Endothelial cell of umbilical vein (primary cell): ENCODE data around the gene MALL. TPM values are rescaled to one million over a fixed set of nuclear protein-coding genes. Genes with fewer than 3 reads are reported as not detected.

Source experiments
- BruUV-seq: library from RNA; stranded (reverse); fragments of 400-500 nt; replicated peaks from 2 replicates; lab custom pipeline; 2021; lab: Mats Ljungman, UMichigan
- CTCF ChIA-PET: fragments of 300-600, 350-600 bp; sonication (Branson Sonifier 250); formaldehyde crosslinking; loops from one replicate; lab custom pipeline; 2021; ENCODE audit warnings: antibody characterized with exemption, inconsistent platforms; lab: Charles Lee
- POLR2A ChIA-PET: fragments of 300-600, 350-600 bp; sonication (Branson Sonifier 250); formaldehyde crosslinking; loops from one replicate; lab custom pipeline; 2021; ENCODE audit warnings: antibody characterized with exemption, inconsistent platforms; lab: Charles Lee
- DNase-seq: peaks from one replicate; pipeline ENCODE4 v3.0.0-alpha.2; 2011; ENCODE audit warnings: low read depth, low spot score
- FAIRE-seq: peaks from 2 replicates; lab custom pipeline; 2011; peaks lifted over from hg19 to GRCh38; lab: Jason Lieb, UNC
- H2AFZ ChIP-seq: 2 replicates; pipeline ENCODE4 v1.6.0; 2012; ENCODE audit warnings: low read depth, low read length, control low read depth, inconsistent platforms
- H3K27ac ChIP-seq: 2 replicates; pipeline ENCODE4 v1.5.1; 2011; ENCODE audit warnings: low read depth, mild to moderate bottlenecking, control low read depth, low read length, moderate library complexity; ENCODE audit not compliant: insufficient read depth
- H3K27me3 ChIP-seq, 2 experiments: 2 replicates each; pipeline versions ENCODE4 v1.6.0 to v1.6.1; 2011; ENCODE audit warnings: low read length in 2 of 2, mixed read lengths in 1 of 2; ENCODE audit not compliant: control insufficient read depth in 2 of 2, insufficient read depth in 2 of 2
- H3K36me3 ChIP-seq, 2 experiments: 2 replicates in 1 of 2; 3 replicates in 1 of 2; pipeline ENCODE4 v1.5.1; 2011; ENCODE audit warnings: low read length in 2 of 2, mild to moderate bottlenecking in 1 of 2, moderate library complexity in 1 of 2; ENCODE audit not compliant: control insufficient read depth in 2 of 2, insufficient read depth in 2 of 2; ENCODE audit errors: extremely low read depth in 1 of 2
- H3K4me1 ChIP-seq: 3 replicates; pipeline ENCODE4 v1.5.1; 2011; ENCODE audit warnings: mild to moderate bottlenecking, low read length; ENCODE audit not compliant: control insufficient read depth, insufficient read depth; ENCODE audit errors: extremely low read depth
- H3K4me2 ChIP-seq: 2 replicates; pipeline ENCODE4 v1.6.1; 2011; ENCODE audit warnings: low read length, control low read depth, mixed read lengths; ENCODE audit not compliant: insufficient read depth
- H3K4me3 ChIP-seq, 3 experiments: fragments of 200-600 bp in 1 of 3; sonication (generic), shearing (Covaris generic) in 1 of 3; replicated peaks in 1 of 3; 2 replicates each; pipeline ENCODE4 v1.5.1; 2011 to 2016; ENCODE audit warnings: control low read depth in 3 of 3, low read length in 3 of 3, mild to moderate bottlenecking in 2 of 3, inconsistent platforms in 1 of 3, low read depth in 1 of 3, moderate library complexity in 1 of 3; ENCODE audit not compliant: insufficient read depth in 1 of 3
- H3K79me2 ChIP-seq: 2 replicates; pipeline ENCODE4 v1.6.0; 2012; ENCODE audit warnings: low read length, inconsistent platforms; ENCODE audit not compliant: control insufficient read depth, insufficient read depth
- H3K9ac ChIP-seq: replicated peaks from 2 replicates; pipeline ENCODE3; 2011; ENCODE audit warnings: low read length, control low read depth; ENCODE audit not compliant: insufficient read depth; ENCODE audit errors: extremely low read depth
- H3K9me1 ChIP-seq: replicated peaks from 3 replicates; pipeline ENCODE4 v1.6.0; 2011; ENCODE audit warnings: mild to moderate bottlenecking, low read length; ENCODE audit not compliant: control insufficient read depth, insufficient read depth; ENCODE audit errors: extremely low read depth
- H3K9me3 ChIP-seq: replicated peaks from 2 replicates; pipeline ENCODE4 v1.5.1; 2012; ENCODE audit warnings: low read length, inconsistent platforms; ENCODE audit not compliant: control insufficient read depth, insufficient read depth
- H4K20me1 ChIP-seq: replicated peaks from 2 replicates; pipeline ENCODE3; 2011; ENCODE audit warnings: mild to moderate bottlenecking, low read length; ENCODE audit not compliant: control insufficient read depth, insufficient read depth; ENCODE audit errors: extremely low read depth
- EZH2 ChIP-seq: IDR thresholded peaks from 2 replicates; pipeline ENCODE4 v1.6.1; 2012; ENCODE audit warnings: borderline replicate concordance, low read depth, mild to moderate bottlenecking, moderate library complexity, low read length, inconsistent platforms; ENCODE audit not compliant: severe bottlenecking
- FOS ChIP-seq: IDR thresholded peaks from 2 replicates; pipeline ENCODE4 v1.6.1; 2011; ENCODE audit warnings: mild to moderate bottlenecking, low read length, moderate library complexity, borderline replicate concordance; ENCODE audit not compliant: insufficient read depth
- GATA2 ChIP-seq: IDR thresholded peaks from 2 replicates; pipeline ENCODE4 v1.7.0; 2011; ENCODE audit warnings: low read depth, mild to moderate bottlenecking, moderate library complexity, mixed read lengths, low read length; ENCODE audit not compliant: insufficient read length, insufficient read depth
- JUN ChIP-seq: IDR thresholded peaks from 2 replicates; pipeline ENCODE4 v1.6.1; 2011; ENCODE audit warnings: borderline replicate concordance, low read depth; ENCODE audit not compliant: insufficient read length, insufficient read depth
- MYC ChIP-seq: IDR thresholded peaks from one replicate; pipeline ENCODE4 v1.6.1; 2011; ENCODE audit warnings: mild to moderate bottlenecking, low read depth, low read length
- POLR2A ChIP-seq: IDR thresholded peaks from 2 replicates; pipeline ENCODE4 v1.6.1; 2012; ENCODE audit warnings: low read depth, mild to moderate bottlenecking, control low read depth, low read length
- dilution Hi-C: fragments of 300-500 bp; cut with MboI; formaldehyde crosslinking; loops from one replicate; pipeline ENCODE4 v1.15.0; 2019; ENCODE audit warnings: low sequenced_read_pairs; ENCODE audit not compliant: extremely low pct_ligation_motif_present
- intact Hi-C: fragments of 100-400 bp; cut with micrococcal nuclease; formaldehyde crosslinking; loops from one replicate; pipeline ENCODE4 v1.10.0; 2022
- polyA plus RNA-seq, 4 experiments: library from polyadenylated mRNA; depleted of rRNA in 3 of 4; stranded (reverse) in 3 of 4; unstranded in 1 of 4; fragments of >200 nt; gene quantifications; 2 replicates each; pipeline versions ENCODE4 v1.2.1 to v1.2.3, GENCODE V29; 2011 to 2012; ENCODE audit warnings: missing spikeins in 1 of 4
- total RNA-seq: library from RNA; stranded (reverse); gene quantifications from 2 replicates; pipeline ENCODE4 v1.2.3, GENCODE V29; 2021
- TF ChIP-seq, protein P1 (sequence below), 2 donors: IDR thresholded peaks; 1 replicate in 1 of 2; 2 replicates in 1 of 2; pipeline ENCODE4 v1.5.1; 2011; ENCODE audit warnings: low read length in 2 of 2, mild to moderate bottlenecking in 2 of 2, moderate library complexity in 2 of 2, control low read depth in 1 of 2, inconsistent platforms in 1 of 2, low read depth in 1 of 2; ENCODE audit not compliant: insufficient read depth in 1 of 2; ENCODE audit errors: extremely low read depth in 1 of 2
- TF ChIP-seq, protein P2 (sequence below): IDR thresholded peaks from 2 replicates; pipeline ENCODE4 v1.6.1; 2011; ENCODE audit not compliant: insufficient read depth, insufficient read length

MALL gene
- total and polyA plus RNA-seq, 2 donors (not counting 3 experiments of a cell fraction or from before 2014, with no cell fraction given): 31.5 to 114 TPM

DNA sequence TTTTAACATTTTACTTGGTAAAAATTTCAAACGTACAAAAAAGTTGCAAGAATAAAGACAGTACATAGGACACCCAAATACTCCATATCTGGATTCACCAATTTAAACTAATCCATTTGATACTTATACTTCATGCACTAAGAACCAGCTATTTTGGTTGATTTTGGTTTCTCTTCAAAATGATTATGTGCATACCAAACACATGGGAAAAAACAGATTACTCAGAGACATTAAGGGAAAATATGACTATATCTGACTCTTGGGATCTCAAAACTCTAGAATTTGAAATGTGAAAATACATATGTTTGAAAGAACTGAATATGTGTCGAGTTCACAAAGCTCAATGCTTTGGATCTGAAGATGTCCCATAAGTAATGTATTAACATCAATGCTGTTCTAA, 15.5 kb upstream of the MALL start:
- H3K9me1 ChIP-seq: no peaks in the 10 kb centered on the region
- FAIRE-seq: no peak
- H3K79me2 ChIP-seq: no peaks in the 10 kb centered on the region
- H3K4me2 ChIP-seq: no peak overlapping the region
- no peaks in the 10 kb centered on the region for H3K36me3 ChIP-seq
- H3K27me3 ChIP-seq: no peaks in the 10 kb centered on the region
- no peak overlapping the region for H3K4me3 ChIP-seq
- no TSS peak for BruUV-seq
- no peak overlapping the region for H3K9ac ChIP-seq
- no peak for DNase-seq
- intact Hi-C loops (no loop called here), dilution Hi-C loops (no loop called here)
- no peaks in the 10 kb centered on the region for H3K4me1 ChIP-seq
- CTCF ChIA-PET: interaction anchor here (1.0 to 1.4 kb wide), 3 partner anchors 10 to 19 kb away, joined by 3 to 6 read pairs (median 4); partner anchors contain the start of gene MALL
- POLR2A ChIA-PET: no interaction called here
- no peak for TF ChIP-seq POLR2A
- TF ChIP-seq FOS: no peak
- no peak for TF ChIP-seq GATA2
- TF ChIP-seq, protein P1, sequence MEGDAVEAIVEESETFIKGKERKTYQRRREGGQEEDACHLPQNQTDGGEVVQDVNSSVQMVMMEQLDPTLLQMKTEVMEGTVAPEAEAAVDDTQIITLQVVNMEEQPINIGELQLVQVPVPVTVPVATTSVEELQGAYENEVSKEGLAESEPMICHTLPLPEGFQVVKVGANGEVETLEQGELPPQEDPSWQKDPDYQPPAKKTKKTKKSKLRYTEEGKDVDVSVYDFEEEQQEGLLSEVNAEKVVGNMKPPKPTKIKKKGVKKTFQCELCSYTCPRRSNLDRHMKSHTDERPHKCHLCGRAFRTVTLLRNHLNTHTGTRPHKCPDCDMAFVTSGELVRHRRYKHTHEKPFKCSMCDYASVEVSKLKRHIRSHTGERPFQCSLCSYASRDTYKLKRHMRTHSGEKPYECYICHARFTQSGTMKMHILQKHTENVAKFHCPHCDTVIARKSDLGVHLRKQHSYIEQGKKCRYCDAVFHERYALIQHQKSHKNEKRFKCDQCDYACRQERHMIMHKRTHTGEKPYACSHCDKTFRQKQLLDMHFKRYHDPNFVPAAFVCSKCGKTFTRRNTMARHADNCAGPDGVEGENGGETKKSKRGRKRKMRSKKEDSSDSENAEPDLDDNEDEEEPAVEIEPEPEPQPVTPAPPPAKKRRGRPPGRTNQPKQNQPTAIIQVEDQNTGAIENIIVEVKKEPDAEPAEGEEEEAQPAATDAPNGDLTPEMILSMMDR (IDR thresholded peaks at IDR 0.05; ENCODE audit: extremely low read depth in 1 of 2, insufficient read depth in 1 of 2, low read depth in 1 of 2, low read length in 2 of 2): no peak
- TF ChIP-seq, protein P2, sequence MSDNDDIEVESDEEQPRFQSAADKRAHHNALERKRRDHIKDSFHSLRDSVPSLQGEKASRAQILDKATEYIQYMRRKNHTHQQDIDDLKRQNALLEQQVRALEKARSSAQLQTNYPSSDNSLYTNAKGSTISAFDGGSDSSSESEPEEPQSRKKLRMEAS: no peak
- no peak for TF ChIP-seq MYC
- TF ChIP-seq EZH2: no peak
- TF ChIP-seq JUN: no peak
- H3K9me3 ChIP-seq: no peaks in the 10 kb centered on the region
- no peak overlapping the region for H3K27ac ChIP-seq
- H4K20me1 ChIP-seq: no peaks in the 10 kb centered on the region
- H2AFZ ChIP-seq: no peak overlapping the region
